Measurements from ENCODE around the gene RPGRIP1L. TPM values are rescaled to one million over a fixed set of nuclear protein-coding genes. Genes with fewer than 3 reads are reported as not detected.

Gene RPGRIP1L
- total RNA-seq = 4.4 TPM

GRCh38 chr16:53703590-53704444, at the start of gene RPGRIP1L, which contains the start of gene FTO:
Gene RPGRIP1L (minus strand): TSS chr16:53703859. CDS start chr16:53700723, 3,136 bp downstream.
Gene FTO (plus strand): TSS chr16:53704156.
- peaks cover 30% of the 10 kb centered on the region for H3K4me1 ChIP-seq
- H3K27ac ChIP-seq = peak within 1 kb of the TSS; percentile 72
- intact Hi-C loops (cut with DNase I) = no loop called here
- no peaks in the 10 kb centered on the region for H3K36me3 ChIP-seq
- TF ChIP-seq CTCF (IDR thresholded peaks at IDR 0.05) (peak in 1 of 3 experiments; percentile 2), POLR2A (IDR thresholded peaks at IDR 0.05) (peak in 1 of 2 donors; percentile 29), POLR2AphosphoS5 (IDR thresholded peaks at IDR 0.05; ENCODE audit: insufficient read depth in 1 of 2, low read depth in 1 of 2) (peak; percentile 90 to 96)
- DNase-seq (ENCODE audit: extremely low spot score in 2 of 2) = peak; percentile 97 to 99
- peak within 1 kb of the TSS; percentile 66 to 91 for H3K4me3 ChIP-seq
- no peaks in the 10 kb centered on the region for H3K27me3 ChIP-seq
- H3K9me3 ChIP-seq = no peaks in the 10 kb centered on the region

- Histone ChIP-seq H3K27me3 (no peaks in the 10 kb centered on the region), H3K9me3 (no peaks in the 10 kb centered on the region), H3K27ac (no peak overlapping the region), H3K4me1 (peaks cover 35% of the 10 kb centered on the region), H3K36me3 (no peaks in the 10 kb centered on the region), H3K4me3 (no peak overlapping the region)
- intact Hi-C loops (cut with DNase I) = no loop called here
- TF ChIP-seq POLR2A (IDR thresholded peaks at IDR 0.05) (no peak), CTCF (IDR thresholded peaks at IDR 0.05) (no peak), POLR2AphosphoS5 (IDR thresholded peaks at IDR 0.05; ENCODE audit: insufficient read depth in 1 of 2, low read depth in 1 of 2) (no peak)
- no peak for DNase-seq (ENCODE audit: extremely low spot score in 2 of 2)
These were observed 49.8 kb upstream of the RPGRIP1L start for GRCh38 chr16:53753431-53753830.

- Histone ChIP-seq H3K27me3 (no peaks in the 10 kb centered on the region), H3K9me3 (no peaks in the 10 kb centered on the region), H3K36me3 (no peaks in the 10 kb centered on the region), H3K4me1 (peaks cover 35% of the 10 kb centered on the region), H3K4me3 (no peak overlapping the region), H3K27ac (no peak overlapping the region)
- TF ChIP-seq POLR2AphosphoS5 (IDR thresholded peaks at IDR 0.05; ENCODE audit: insufficient read depth in 1 of 2, low read depth in 1 of 2) (no peak), CTCF (IDR thresholded peaks at IDR 0.05) (no peak), POLR2A (IDR thresholded peaks at IDR 0.05) (no peak)
- no peak for DNase-seq (ENCODE audit: extremely low spot score in 2 of 2)
- intact Hi-C loops (cut with DNase I) = no loop called here
These were observed 48.9 kb upstream of the RPGRIP1L start for GRCh38 chr16:53752560-53752959.

GRCh38 chr16:53745753-53746266, 42.2 kb upstream of the RPGRIP1L start:
- no peak for DNase-seq (ENCODE audit: extremely low spot score in 2 of 2)
- intact Hi-C loops (cut with DNase I) = no loop called here
- Histone ChIP-seq H3K36me3 (no peaks in the 10 kb centered on the region), H3K27me3 (no peaks in the 10 kb centered on the region), H3K4me1 (peaks cover 29% of the 10 kb centered on the region), H3K4me3 (no peak overlapping the region), H3K27ac (no peak overlapping the region), H3K9me3 (no peaks in the 10 kb centered on the region)
- TF ChIP-seq POLR2AphosphoS5 (IDR thresholded peaks at IDR 0.05; ENCODE audit: insufficient read depth in 1 of 2, low read depth in 1 of 2) = no peak
- TF ChIP-seq POLR2A (IDR thresholded peaks at IDR 0.05) = no peak
- no peak for TF ChIP-seq CTCF (IDR thresholded peaks at IDR 0.05)

GRCh38 chr16:53745086-53745485, 41.4 kb upstream of the RPGRIP1L start:
- no peaks in the 10 kb centered on the region for H3K27me3 ChIP-seq
- intact Hi-C loops (cut with DNase I) = no loop called here
- H3K36me3 ChIP-seq = no peaks in the 10 kb centered on the region
- no peak for DNase-seq (ENCODE audit: extremely low spot score in 2 of 2)
- TF ChIP-seq CTCF (IDR thresholded peaks at IDR 0.05) = no peak
- TF ChIP-seq POLR2AphosphoS5 (IDR thresholded peaks at IDR 0.05; ENCODE audit: insufficient read depth in 1 of 2, low read depth in 1 of 2) = no peak
- no peak for TF ChIP-seq POLR2A (IDR thresholded peaks at IDR 0.05)
- H3K4me3 ChIP-seq = no peak overlapping the region
- H3K4me1 ChIP-seq = peaks cover 29% of the 10 kb centered on the region
- H3K9me3 ChIP-seq = no peaks in the 10 kb centered on the region
- no peak overlapping the region for H3K27ac ChIP-seq
